Measurements from ENCODE around the gene RNF213.
"Not testable (repeated sequence)": the region's sequence is repeated elsewhere in the genome, so short reads cannot be mapped to it uniquely, and the experiment has no call there.

The RNF213 gene

DNA sequence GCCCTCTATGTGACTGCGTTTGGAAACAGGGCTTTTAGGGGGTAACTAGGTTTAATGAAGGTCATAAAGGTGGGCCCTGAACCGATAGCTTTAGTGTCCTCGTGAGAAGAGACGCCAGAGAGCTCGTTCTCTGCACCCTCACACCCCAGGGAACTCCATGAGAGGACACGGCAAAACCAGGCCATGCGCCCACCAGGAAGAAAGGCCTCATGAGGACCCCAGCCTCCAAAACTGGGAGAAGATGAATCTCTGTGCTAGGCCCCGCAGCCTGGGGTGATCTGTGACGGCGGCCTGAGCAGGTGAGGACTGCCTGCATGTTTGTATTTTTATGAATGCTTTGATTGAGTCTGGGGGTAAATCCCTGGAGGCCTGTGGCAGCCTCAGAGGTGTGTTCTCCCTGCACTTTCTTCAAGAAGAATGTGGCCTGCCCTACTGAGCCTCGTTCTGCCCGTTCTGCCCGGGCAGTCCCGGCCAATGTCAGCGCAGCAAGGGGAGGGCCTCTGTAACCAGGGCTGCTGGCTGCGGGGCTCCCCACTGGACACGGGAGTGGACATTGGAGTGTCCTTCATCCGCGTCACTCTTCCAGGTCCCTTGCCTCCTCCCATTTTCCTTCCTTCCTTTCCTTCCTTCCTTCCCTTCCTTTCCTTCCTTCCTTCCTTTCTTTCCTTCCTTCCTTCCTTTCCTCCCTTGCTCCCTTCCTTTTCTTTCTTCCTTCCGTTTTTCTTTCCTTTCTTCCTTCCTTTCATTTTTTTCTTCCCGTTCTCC, 6.8 kb upstream of the RNF213 start:
- no peak for DNase-seq

DNA sequence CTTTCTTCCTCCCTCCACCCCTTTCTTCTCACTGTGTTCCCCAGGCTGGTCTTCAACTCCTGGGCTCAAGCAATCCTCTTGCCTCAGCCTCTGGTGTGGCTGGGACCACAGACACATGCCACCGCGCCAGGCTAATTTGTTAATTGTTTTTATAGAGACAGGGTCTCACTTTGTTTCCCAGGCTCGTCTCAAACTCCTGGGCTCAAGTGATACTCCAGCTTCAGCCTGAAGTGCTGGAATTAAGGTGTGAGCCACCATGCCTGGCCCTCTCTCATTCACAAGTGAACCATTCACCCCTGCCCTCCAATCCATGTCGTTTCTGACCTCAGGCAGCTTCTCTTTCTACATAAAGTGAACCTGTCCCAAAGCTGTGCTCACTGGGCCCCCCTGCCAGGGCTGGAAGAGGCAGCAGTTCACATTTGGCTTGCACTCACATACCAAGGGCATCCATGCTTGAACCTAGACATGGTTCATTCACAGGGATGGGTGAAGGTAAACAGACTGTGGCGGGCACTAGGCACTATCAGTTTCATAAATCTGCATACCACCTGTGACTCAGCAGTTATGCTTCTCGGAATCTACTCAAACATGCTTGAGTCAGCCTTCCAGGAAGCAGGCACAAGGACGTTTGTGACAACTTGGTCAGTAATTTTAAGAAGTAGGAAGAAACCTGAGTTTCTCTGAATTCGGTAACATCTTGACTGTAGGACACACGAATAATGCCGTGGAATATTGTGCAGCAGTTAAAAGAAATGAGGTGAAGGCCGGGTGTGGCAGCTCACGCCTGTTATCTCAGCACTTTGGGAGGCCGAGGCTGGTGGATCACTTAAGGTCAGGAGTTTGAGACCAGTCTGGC, 6.0 kb upstream of the RNF213 start:
- DNase-seq: peak; percentile 96

DNA sequence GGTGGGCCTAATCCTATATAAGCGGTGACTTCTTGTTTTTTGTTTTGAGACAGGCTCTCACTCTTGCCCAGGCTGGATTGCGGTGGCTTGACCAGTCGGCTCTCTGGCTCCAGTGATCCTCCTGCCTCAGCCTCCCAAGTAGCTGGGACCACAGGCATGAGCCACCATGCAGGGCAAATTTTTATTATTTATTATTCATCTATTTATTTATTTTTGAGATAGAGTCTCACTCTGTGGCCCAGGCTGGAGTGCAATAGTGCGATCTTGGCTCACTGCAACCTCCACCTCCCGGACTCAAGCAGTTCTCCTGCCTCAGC, 4.7 kb upstream of the RNF213 start:
- DNase-seq: no peak

GRCh38 chr17:80257716-80258213, 2.9 kb upstream of the RNF213 start:
- no peak for DNase-seq

- not testable (repeated sequence) for DNase-seq
These were observed 2.4 kb upstream of the RNF213 start for GRCh38 chr17:80258296-80258695.

- DNase-seq: peak; percentile 14
These were observed 1.1 kb upstream of the RNF213 start for GRCh38 chr17:80259457-80260068.

DNA sequence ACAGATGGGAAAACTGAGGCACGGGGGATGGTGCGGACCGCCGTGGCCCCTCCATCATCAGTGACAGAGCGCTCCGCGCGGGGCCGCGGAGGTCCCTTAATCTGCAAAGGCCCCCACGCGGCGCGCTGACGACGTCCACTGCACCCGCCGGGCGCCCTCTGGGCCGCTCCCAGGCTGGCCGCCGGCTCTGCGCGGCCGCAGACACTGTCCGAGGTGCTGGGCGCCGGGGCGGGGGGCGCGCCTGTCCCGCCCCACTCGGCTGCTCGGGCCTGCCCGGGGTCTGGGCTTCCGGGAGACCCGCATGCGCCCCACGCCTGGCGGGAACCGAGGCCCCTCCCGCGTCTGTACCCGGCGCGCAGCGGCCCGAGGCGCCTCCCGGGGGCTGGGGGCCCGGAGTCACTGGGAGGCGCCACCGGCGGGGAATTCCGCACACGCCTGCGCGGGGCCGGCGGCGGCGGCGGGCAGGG, 550 bp upstream of the RNF213 start:
- peak; percentile 77 for DNase-seq

GRCh38 chr17:80261159-80261894, 675 bp downstream of the RNF213 start:
- DNase-seq: peak; percentile 77

- no peak for DNase-seq
These were observed 1.2 kb downstream of the RNF213 start for GRCh38 chr17:80261895-80262279.

GRCh38 chr17:80262291-80262690, 1.6 kb downstream of the RNF213 start:
- DNase-seq: no peak

- no peak for DNase-seq
These were observed 2.2 kb downstream of the RNF213 start for GRCh38 chr17:80262775-80263244.

DNA sequence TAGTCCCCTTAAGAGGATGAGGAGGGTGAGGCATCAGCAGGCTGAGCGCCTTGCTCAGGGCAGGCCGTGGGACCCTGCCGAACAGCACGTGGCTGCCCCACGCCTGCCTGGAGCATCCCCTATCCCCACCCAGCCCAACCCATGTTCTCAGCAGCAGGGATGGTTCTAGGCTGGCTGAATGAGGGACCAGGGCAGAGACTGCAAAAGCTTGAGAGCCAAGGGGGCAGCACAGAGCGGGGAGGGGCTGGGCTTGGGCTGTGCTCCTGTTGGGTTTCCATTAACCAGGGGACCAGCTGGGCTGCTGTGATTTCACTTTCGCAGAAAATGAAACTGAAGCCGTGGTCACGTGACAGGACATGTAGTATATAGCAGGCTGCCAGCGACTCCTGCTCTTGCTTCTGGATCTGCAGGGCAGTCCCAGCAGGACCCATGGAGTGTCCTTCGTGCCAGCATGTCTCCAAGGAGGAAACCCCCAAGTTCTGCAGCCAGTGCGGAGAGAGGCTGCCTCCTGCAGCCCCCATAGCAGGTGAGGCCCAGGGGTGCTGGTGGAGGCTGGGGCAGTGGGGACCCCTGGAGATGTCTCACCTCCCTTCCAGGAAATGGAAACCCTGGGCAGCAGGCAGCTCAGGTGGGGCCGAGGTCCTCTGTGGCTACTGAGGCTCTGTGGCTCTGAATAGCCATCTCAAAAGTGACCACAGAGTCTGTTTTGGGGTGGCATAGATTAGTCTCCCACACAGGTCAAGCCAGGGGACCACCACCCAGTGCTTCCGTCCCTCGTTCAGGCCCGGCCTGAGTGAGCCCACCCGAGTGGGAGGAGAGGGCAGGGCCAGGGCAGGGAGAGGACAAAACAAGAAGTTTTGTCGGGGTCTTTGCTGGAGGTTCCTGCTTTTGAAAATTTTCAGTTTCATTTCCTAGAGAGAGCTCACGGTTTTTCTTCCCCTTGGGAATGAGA, 2.9 kb downstream of the RNF213 start:
- DNase-seq: peak; percentile 78

DNA sequence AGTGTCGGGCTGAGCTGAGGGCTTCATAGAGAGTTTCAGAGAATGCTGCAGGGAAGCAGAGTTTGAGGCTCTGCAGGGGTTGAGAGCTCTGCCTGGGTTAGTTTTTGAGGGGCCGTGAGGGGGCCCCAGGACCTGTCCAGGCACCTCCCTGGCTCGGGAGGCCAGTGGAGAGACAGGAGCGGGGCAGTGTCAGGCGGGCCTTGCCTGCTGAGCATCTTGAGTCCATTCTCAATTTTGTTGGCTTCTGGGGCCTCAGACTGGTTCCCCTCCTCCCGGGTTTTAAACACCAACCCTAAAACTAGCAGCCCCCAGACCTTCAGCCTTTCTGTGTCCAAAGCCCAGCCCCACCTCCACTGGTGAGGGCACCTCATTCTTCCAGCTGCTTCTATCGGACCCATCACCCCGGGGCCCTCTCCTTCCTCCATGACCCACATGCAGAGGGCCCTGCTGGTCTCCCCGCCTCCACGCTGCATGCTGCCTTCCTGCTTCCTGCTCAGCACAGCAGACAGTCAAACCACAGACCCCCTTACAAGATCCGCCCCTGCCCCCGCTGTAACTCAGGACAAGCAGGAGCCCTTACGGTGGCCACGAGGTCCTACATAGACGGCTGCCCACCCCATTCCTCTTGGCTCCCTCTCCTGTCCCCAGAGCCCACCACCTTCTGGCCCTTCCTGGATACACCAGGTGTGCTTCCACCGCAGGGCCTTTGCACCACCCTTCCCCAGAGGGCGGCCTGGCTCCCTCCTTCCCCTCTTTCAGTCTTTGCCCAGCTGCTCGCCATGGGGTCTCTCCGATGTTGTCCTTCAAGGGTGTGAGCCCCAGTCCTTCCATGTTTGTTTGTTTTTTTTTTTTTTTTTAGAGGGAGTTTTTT, 3.8 kb downstream of the RNF213 start:
- no peak for DNase-seq

- DNase-seq: no peak
These were observed 4.8 kb downstream of the RNF213 start for GRCh38 chr17:80265205-80266068.

DNA sequence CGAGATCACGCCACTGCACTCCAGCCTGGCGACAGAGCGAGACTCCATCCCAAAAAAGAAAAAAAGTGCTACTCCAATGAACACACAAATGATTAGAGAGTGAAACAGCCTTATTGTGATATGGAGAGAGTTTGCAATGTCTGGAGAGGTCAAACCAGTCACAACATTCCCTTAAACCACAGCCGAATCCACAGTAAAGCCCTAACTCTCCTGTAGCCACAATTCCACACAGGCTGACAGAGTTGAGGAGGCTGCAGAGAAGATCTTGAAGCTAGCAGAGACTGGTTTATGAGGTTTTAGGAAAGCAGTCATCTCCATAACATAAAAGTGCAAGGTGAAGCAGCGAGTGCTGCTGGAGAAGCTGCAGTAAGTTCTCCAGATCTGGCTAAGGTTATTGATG, 6.7 kb downstream of the RNF213 start:
- no peak for DNase-seq

DNA sequence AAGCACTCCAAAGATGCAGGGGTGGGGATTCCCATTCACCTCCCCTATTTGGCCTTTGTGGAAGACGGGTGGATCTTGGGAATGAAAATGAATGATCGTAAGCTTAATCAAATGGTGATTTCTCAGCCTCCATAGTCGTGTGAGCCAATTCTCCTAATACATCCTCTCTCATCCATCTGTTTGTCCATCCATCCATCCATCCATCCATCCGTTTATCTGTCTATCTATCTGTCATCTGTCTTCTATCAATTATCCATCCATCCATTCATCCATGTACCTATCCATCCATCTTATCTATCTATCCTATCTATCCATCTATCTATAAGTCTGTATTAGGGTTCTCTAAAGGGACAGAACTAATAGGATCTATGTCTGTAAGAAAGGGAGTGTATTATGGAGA, 7.8 kb downstream of the RNF213 start:
- DNase-seq: no peak

DNA sequence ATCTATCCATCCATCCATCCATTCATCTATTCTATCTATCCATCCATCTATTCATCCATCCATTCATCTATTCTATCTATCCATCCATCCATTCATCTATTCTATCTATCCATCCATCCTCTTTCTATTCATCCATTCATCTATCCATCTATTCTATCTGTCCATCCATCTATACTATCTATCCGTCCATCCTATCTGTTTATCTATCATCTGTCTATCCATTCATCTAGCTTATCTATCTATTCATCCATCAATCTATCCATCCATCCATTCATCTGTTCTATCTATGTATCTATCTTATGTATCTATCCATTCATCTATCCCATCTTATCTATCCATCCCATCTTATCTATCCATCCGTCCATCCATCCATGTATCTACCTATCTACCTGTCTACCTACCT, 8.8 kb downstream of the RNF213 start:
- DNase-seq: no peak

- DNase-seq: no peak
These were observed 9.5 kb downstream of the RNF213 start for GRCh38 chr17:80270104-80270503.

GRCh38 chr17:80270836-80271235, 10.2 kb downstream of the RNF213 start:
- DNase-seq: peak; percentile 31

GRCh38 chr17:80272366-80272765, 11.7 kb downstream of the RNF213 start:
- no peak for DNase-seq

All from fibroblast of skin of right biceps (primary cell).